Ectodermal cell (in vitro differentiated cells): ENCODE measurements around the gene CD70.
"Not testable (repeated sequence)": the region's sequence is repeated elsewhere in the genome, so short reads cannot be mapped to it uniquely, and the experiment has no call there.

ENCODE experiments used
- H3K27ac ChIP-seq: 2 replicates; pipeline ENCODE4 v1.7.0; 2013; ENCODE audit warnings: mild to moderate bottlenecking, low read depth, low read length; ENCODE audit not compliant: insufficient read depth, poor library complexity, severe bottlenecking
- H3K27me3 ChIP-seq: 2 replicates; pipeline ENCODE4 v1.7.0; 2013; ENCODE audit warnings: mild to moderate bottlenecking, low read length; ENCODE audit not compliant: insufficient read depth, control insufficient read depth, poor library complexity, severe bottlenecking
- H3K36me3 ChIP-seq: one replicate; pipeline ENCODE4 v1.7.0; 2013; ENCODE audit warnings: low read length; ENCODE audit not compliant: control insufficient read depth, insufficient read depth
- H3K4me1 ChIP-seq: one replicate; pipeline ENCODE4 v1.7.0; 2013; ENCODE audit warnings: low read length; ENCODE audit not compliant: control insufficient read depth, insufficient read depth
- H3K4me3 ChIP-seq: 2 replicates; pipeline ENCODE4 v1.7.0; 2013; ENCODE audit warnings: low read depth, low read length, control low read depth; ENCODE audit not compliant: insufficient read depth
- H3K9me3 ChIP-seq: 2 replicates; pipeline ENCODE4 v1.7.0; 2013; ENCODE audit warnings: mild to moderate bottlenecking, low read length, moderate library complexity; ENCODE audit not compliant: control insufficient read depth
- WGBS, 2 experiments: methylation state at CpG; one replicate each; pipeline ENCODE4 v1.1.7; 2013; ENCODE audit warnings: missing lambda C conversion rate in 2 of 2; 5-methylcytosine and 5-hydroxymethylcytosine counted together

Gene CD70

GRCh38 chr19:6598254-6598892 lies 7.4 kb upstream of the CD70 start:
- not testable (repeated sequence) for H3K4me1 ChIP-seq, H3K27ac ChIP-seq, H3K9me3 ChIP-seq, H3K27me3 ChIP-seq, H3K36me3 ChIP-seq, H3K4me3 ChIP-seq
- 67 to 81% methylated on average over 5 of the region's 6 CpGs for WGBS, 2 experiments

GRCh38 chr19:6597471-6598253 lies 6.7 kb upstream of the CD70 start:
- H3K36me3 ChIP-seq, H3K4me1 ChIP-seq, H3K4me3 ChIP-seq, H3K27ac ChIP-seq, H3K9me3 ChIP-seq: not testable (repeated sequence)
- WGBS, 2 experiments = 91 to 92% methylated on average over 34 of the region's 34 CpGs
- H3K27me3 ChIP-seq = peaks cover 12% of the 10 kb centered on the region

GRCh38 chr19:6596621-6597020 lies 5.7 kb upstream of the CD70 start:
- no peaks in the 10 kb centered on the region for H3K36me3 ChIP-seq
- peaks cover 21% of the 10 kb centered on the region for H3K27me3 ChIP-seq
- WGBS, 2 experiments = 70% methylated on average over 7 of the region's 7 CpGs
- H3K4me3 ChIP-seq = no peak overlapping the region
- H3K4me1 ChIP-seq = no peaks in the 10 kb centered on the region
- H3K9me3 ChIP-seq = no peaks in the 10 kb centered on the region
- H3K27ac ChIP-seq = no peak overlapping the region

GRCh38 chr19:6593651-6594416 lies 2.9 kb upstream of the CD70 start:
- Histone ChIP-seq H3K36me3 (no peaks in the 10 kb centered on the region), H3K27ac (no peak overlapping the region), H3K4me3 (no peak overlapping the region), H3K9me3 (no peaks in the 10 kb centered on the region), H3K4me1 (peaks cover 9% of the 10 kb centered on the region), H3K27me3 (peaks cover 49% of the 10 kb centered on the region)
- 64% methylated on average over 11 of the region's 11 CpGs for WGBS, 2 experiments

- Histone ChIP-seq H3K27ac (no peak overlapping the region), H3K9me3 (no peaks in the 10 kb centered on the region), H3K36me3 (no peaks in the 10 kb centered on the region), H3K4me1 (peaks cover 9% of the 10 kb centered on the region), H3K4me3 (peak overlapping the region; percentile 6), H3K27me3 (peaks cover 84% of the 10 kb centered on the region)
- WGBS, 2 experiments = 16% methylated on average over 31 of the region's 31 CpGs
These were observed 608 bp downstream of the CD70 start for GRCh38 chr19:6590258-6590826.

GRCh38 chr19:6589711-6590257 lies 1.2 kb downstream of the CD70 start:
- H3K4me3 ChIP-seq = no peak overlapping the region
- no peaks in the 10 kb centered on the region for H3K36me3 ChIP-seq
- peaks cover 85% of the 10 kb centered on the region for H3K27me3 ChIP-seq
- H3K9me3 ChIP-seq = no peaks in the 10 kb centered on the region
- peaks cover 9% of the 10 kb centered on the region for H3K4me1 ChIP-seq
- 14 to 18% methylated on average over 16 of the region's 16 CpGs for WGBS, 2 experiments
- H3K27ac ChIP-seq = no peak overlapping the region

GRCh38 chr19:6588508-6589345 lies 2.2 kb downstream of the CD70 start:
- Histone ChIP-seq H3K27me3 (peaks cover 81% of the 10 kb centered on the region), H3K4me1 (peaks cover 9% of the 10 kb centered on the region), H3K9me3 (no peaks in the 10 kb centered on the region), H3K4me3 (no peak overlapping the region), H3K27ac (no peak overlapping the region), H3K36me3 (no peaks in the 10 kb centered on the region)
- 15 to 18% methylated on average over 18 to 20 of the region's 20 CpGs for WGBS, 2 experiments

GRCh38 chr19:6587998-6588507 lies 2.9 kb downstream of the CD70 start:
- 19 to 21% methylated on average over 9 of the region's 9 CpGs for WGBS, 2 experiments
- peaks cover 9% of the 10 kb centered on the region for H3K4me1 ChIP-seq
- peaks cover 74% of the 10 kb centered on the region for H3K27me3 ChIP-seq
- no peak overlapping the region for H3K4me3 ChIP-seq
- no peaks in the 10 kb centered on the region for H3K9me3 ChIP-seq
- H3K36me3 ChIP-seq = no peaks in the 10 kb centered on the region
- H3K27ac ChIP-seq = no peak overlapping the region

- Histone ChIP-seq H3K36me3 (no peaks in the 10 kb centered on the region), H3K4me1 (peaks cover 9% of the 10 kb centered on the region), H3K4me3 (peak overlapping the region; percentile 17), H3K27me3 (peaks cover 69% of the 10 kb centered on the region), H3K27ac (no peak overlapping the region), H3K9me3 (no peaks in the 10 kb centered on the region)
- 12 to 14% methylated on average over 27 of the region's 27 CpGs for WGBS, 2 experiments
These were observed 3.7 kb downstream of the CD70 start for GRCh38 chr19:6587093-6587820.
